MM.1S (cell line): Measurements from ENCODE around the gene ZFR.

Experiments
- CTCF ChIP-seq: fragments of 300-600 bp; sonication (generic); IDR thresholded peaks from 2 replicates; pipeline ENCODE4 v1.5.1; 2016; ENCODE audit warnings: antibody characterized with exemption, low read length, mixed read lengths
- EZH2 ChIP-seq: fragments of 300-600 bp; sonication (generic); optimal IDR thresholded peaks from 2 replicates; pipeline ENCODE3; 2017; ENCODE audit warnings: low read depth, mild to moderate bottlenecking, antibody characterized with exemption, low read length, mixed read lengths
- EZH2phosphoT487 ChIP-seq: fragments of 300-600 bp; sonication (generic); IDR thresholded peaks from 2 replicates; pipeline ENCODE4 v1.6.1; 2018; ENCODE audit warnings: antibody characterized with exemption, low read length

- TF ChIP-seq CTCF (no peak), EZH2 (no peak), EZH2phosphoT487 (no peak)
Measured at GRCh38 chr5:32362527-32362926, 82.0 kb downstream of the ZFR start.
